PFSK-1 (cell line): ENCODE data around the gene CCDC184.
A peak's percentile ranks its signal among the peaks of the same experiment; 100 is the strongest.

Experiments
- FOXP2 ChIP-seq: optimal IDR thresholded peaks from 2 replicates; pipeline ENCODE3; 2011; ENCODE audit warnings: borderline replicate concordance, control low read depth, inconsistent platforms; ENCODE audit not compliant: insufficient read depth; ENCODE audit errors: extremely low read length, extremely low read depth
- POLR2AphosphoS5 ChIP-seq: IDR thresholded peaks from 2 replicates; pipeline ENCODE4 v1.6.1; 2012; ENCODE audit warnings: low read depth, mild to moderate bottlenecking, control low read depth, low read length, moderate library complexity
- SIN3A ChIP-seq: IDR thresholded peaks from 2 replicates; pipeline ENCODE4 v1.6.1; 2012; ENCODE audit warnings: mild to moderate bottlenecking, low read length, moderate library complexity, borderline replicate concordance; ENCODE audit not compliant: insufficient read depth
- TAF1 ChIP-seq: IDR thresholded peaks from 2 replicates; pipeline ENCODE4 v1.6.1; 2012; ENCODE audit warnings: low read length, control low read depth, borderline replicate concordance; ENCODE audit not compliant: insufficient read depth
- TF ChIP-seq, protein P1 (sequence below), 2 experiments: IDR thresholded peaks; 2 replicates each; pipeline versions ENCODE4 v1.6.1 to v1.8.0; 2011 to 2012; ENCODE audit warnings: low read depth in 2 of 2, low read length in 2 of 2, control low read depth in 1 of 2, inconsistent platforms in 1 of 2, mild to moderate bottlenecking in 1 of 2, moderate library complexity in 1 of 2; ENCODE audit not compliant: insufficient read depth in 1 of 2

Gene CCDC184

GRCh38 chr12:48151103-48151771 is 32.2 kb upstream of the CCDC184 start:
- TF ChIP-seq, protein P1, sequence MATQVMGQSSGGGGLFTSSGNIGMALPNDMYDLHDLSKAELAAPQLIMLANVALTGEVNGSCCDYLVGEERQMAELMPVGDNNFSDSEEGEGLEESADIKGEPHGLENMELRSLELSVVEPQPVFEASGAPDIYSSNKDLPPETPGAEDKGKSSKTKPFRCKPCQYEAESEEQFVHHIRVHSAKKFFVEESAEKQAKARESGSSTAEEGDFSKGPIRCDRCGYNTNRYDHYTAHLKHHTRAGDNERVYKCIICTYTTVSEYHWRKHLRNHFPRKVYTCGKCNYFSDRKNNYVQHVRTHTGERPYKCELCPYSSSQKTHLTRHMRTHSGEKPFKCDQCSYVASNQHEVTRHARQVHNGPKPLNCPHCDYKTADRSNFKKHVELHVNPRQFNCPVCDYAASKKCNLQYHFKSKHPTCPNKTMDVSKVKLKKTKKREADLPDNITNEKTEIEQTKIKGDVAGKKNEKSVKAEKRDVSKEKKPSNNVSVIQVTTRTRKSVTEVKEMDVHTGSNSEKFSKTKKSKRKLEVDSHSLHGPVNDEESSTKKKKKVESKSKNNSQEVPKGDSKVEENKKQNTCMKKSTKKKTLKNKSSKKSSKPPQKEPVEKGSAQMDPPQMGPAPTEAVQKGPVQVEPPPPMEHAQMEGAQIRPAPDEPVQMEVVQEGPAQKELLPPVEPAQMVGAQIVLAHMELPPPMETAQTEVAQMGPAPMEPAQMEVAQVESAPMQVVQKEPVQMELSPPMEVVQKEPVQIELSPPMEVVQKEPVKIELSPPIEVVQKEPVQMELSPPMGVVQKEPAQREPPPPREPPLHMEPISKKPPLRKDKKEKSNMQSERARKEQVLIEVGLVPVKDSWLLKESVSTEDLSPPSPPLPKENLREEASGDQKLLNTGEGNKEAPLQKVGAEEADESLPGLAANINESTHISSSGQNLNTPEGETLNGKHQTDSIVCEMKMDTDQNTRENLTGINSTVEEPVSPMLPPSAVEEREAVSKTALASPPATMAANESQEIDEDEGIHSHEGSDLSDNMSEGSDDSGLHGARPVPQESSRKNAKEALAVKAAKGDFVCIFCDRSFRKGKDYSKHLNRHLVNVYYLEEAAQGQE (IDR thresholded peaks at IDR 0.05; ENCODE audit: insufficient read depth in 1 of 2, low read depth in 2 of 2, low read length in 2 of 2) = no peak
- TF ChIP-seq POLR2AphosphoS5 (no peak), FOXP2 (no peak)

DNA sequence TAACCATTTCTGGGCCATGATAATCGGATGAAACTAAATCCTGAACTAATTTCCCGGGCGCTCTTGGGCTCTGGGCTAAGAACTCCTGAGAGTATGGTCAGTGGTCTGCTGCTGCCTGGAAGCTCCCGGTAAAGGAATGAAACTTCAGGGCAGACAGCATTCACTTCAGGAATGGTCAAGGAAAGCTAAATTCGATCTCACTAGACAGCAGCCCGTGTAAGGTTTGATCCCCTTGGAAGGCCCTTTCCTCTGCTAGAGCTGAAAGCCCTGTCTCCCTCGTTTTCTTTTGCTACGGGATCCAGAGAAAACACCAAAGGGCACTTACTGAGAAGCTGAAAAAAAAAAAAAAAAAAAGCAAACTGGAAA is 26.8 kb upstream of the CCDC184 start:
- no peak for TF ChIP-seq FOXP2
- TF ChIP-seq TAF1 = no peak
- TF ChIP-seq, protein P1 (IDR thresholded peaks at IDR 0.05; ENCODE audit: insufficient read depth in 1 of 2, low read depth in 2 of 2, low read length in 2 of 2) = no peak
- no peak for TF ChIP-seq POLR2AphosphoS5
- TF ChIP-seq SIN3A = no peak

GRCh38 chr12:48157018-48157888 is 26.2 kb upstream of the CCDC184 start, which contains the start of gene ASB8:
Gene ASB8 (minus strand): TSS chr12:48157515. CDS start chr12:48153496, 4,019 bp downstream.
- TF ChIP-seq, protein P1 (IDR thresholded peaks at IDR 0.05; ENCODE audit: insufficient read depth in 1 of 2, low read depth in 2 of 2, low read length in 2 of 2) = 0 out of 4 replicates have a peak, but pooled peaks of 1 of the 2 experiments have one; percentile 11
- 0 out of 2 replicates have a peak, but pooled peaks have one; percentile 40 for TF ChIP-seq TAF1
- TF ChIP-seq FOXP2 = peak; percentile 96
- peak; percentile 93 for TF ChIP-seq POLR2AphosphoS5
- TF ChIP-seq SIN3A = 0 out of 2 replicates have a peak, but pooled peaks have one; percentile 30

DNA sequence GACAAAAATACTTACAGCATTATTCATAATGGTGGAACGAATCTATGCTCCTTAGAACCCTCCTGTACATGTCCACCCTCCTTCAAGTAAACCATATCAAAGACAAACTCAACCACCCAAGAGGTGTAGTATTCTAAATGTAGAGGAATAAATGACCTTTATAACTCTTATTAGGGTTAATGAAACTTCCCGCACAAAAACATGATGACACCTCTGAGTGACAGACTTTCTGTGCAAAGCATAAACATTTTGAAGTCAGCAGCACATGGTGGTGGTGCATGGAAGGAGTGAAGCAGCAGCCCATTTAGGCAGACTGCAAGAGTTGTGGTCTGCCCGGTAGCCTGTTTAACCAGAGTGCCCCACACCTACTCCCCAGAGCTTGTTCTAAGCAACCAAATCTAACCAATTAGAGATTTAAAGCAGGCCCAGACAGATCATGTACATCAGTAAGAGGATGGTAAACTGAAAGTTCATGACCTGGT is 25.5 kb upstream of the CCDC184 start:
- TF ChIP-seq SIN3A = no peak
- TF ChIP-seq, protein P1 (IDR thresholded peaks at IDR 0.05; ENCODE audit: insufficient read depth in 1 of 2, low read depth in 2 of 2, low read length in 2 of 2) = no peak
- no peak for TF ChIP-seq TAF1
- no peak for TF ChIP-seq POLR2AphosphoS5
- no peak for TF ChIP-seq FOXP2
